ENCODE results near the gene ACP3.
A peak's percentile ranks its signal among the peaks of the same experiment; 100 is the strongest.

The ACP3 gene

GRCh38 chr3:132318451-132318850 is 1.2 kb downstream of the ACP3 start:
- no peak for DNase-seq

GRCh38 chr3:132321304-132321703 is 4.1 kb downstream of the ACP3 start:
- DNase-seq, result no peak

GRCh38 chr3:132325103-132325606 is 7.9 kb downstream of the ACP3 start:
- no peak for DNase-seq

- no peak for DNase-seq
These were observed 8.4 kb downstream of the ACP3 start for GRCh38 chr3:132325634-132326033.

- no peak for DNase-seq
These were observed 9.0 kb downstream of the ACP3 start for GRCh38 chr3:132326251-132326650.

- DNase-seq, result no peak
These were observed 14.9 kb downstream of the ACP3 start for GRCh38 chr3:132332082-132332481.

GRCh38 chr3:132332508-132332907 is 15.3 kb downstream of the ACP3 start:
- no peak for DNase-seq

- DNase-seq, result no peak
These were observed 24.5 kb downstream of the ACP3 start for GRCh38 chr3:132341746-132342145.

- DNase-seq, result no peak
These were observed 25.0 kb downstream of the ACP3 start for GRCh38 chr3:132342183-132342582.

GRCh38 chr3:132342610-132343009 is 25.4 kb downstream of the ACP3 start:
- no peak for DNase-seq

GRCh38 chr3:132343018-132343612 is 25.9 kb downstream of the ACP3 start:
- DNase-seq, result no peak

GRCh38 chr3:132344666-132345280 is 27.6 kb downstream of the ACP3 start:
- no peak for DNase-seq

GRCh38 chr3:132346841-132347736 is 29.9 kb downstream of the ACP3 start:
- no peak for DNase-seq

- no peak for DNase-seq
These were observed 30.6 kb downstream of the ACP3 start for GRCh38 chr3:132347811-132348210.

- DNase-seq, result no peak
These were observed 31.3 kb downstream of the ACP3 start for GRCh38 chr3:132348531-132348930.

- DNase-seq, result no peak
These were observed 33.6 kb downstream of the ACP3 start for GRCh38 chr3:132350814-132351213.

- no peak for DNase-seq
These were observed 34.1 kb downstream of the ACP3 start for GRCh38 chr3:132351222-132351806.

- DNase-seq, result peak; percentile 56
These were observed 35.4 kb downstream of the ACP3 start for GRCh38 chr3:132352556-132353143.

- no peak for DNase-seq
These were observed 37.9 kb downstream of the ACP3 start for GRCh38 chr3:132354916-132355702.

GRCh38 chr3:132356568-132356967 is 39.4 kb downstream of the ACP3 start:
- DNase-seq, result no peak

- no peak for DNase-seq
These were observed 43.5 kb downstream of the ACP3 start for GRCh38 chr3:132360717-132361116.

- DNase-seq, result no peak
These were observed 45.1 kb downstream of the ACP3 start for GRCh38 chr3:132362329-132362728.
